Prostate gland (tissue), 2 donors: Measurements from ENCODE around the gene ANKRD11. TPM values are rescaled to one million over a fixed set of nuclear protein-coding genes. Genes with fewer than 3 reads are reported as not detected.

Experiments
- DNase-seq: peaks from one replicate; pipeline ENCODE4 v3.0.0-alpha.2; 2019; ENCODE audit warnings: low spot score
- H3K27ac ChIP-seq, 2 donors: fragments of 200-600 bp; sonication (generic); 2 replicates each; pipeline ENCODE4 v1.5.1; 2017 to 2019
- H3K27me3 ChIP-seq: fragments of 200-600 bp; sonication (generic); replicated peaks from 2 replicates; pipeline ENCODE4 v1.5.1; 2019; ENCODE audit not compliant: insufficient read depth
- H3K36me3 ChIP-seq, 2 donors: fragments of 200-600 bp; sonication (generic); 1 replicate in 1 of 2; 2 replicates in 1 of 2; pipeline versions ENCODE4 v1.5.1 to v1.8.1; 2017 to 2019
- H3K4me1 ChIP-seq: fragments of 200-600 bp; sonication (generic); replicated peaks from 2 replicates; pipeline ENCODE4 v1.5.1; 2019
- H3K4me3 ChIP-seq, 2 donors: fragments of 200-600 bp; sonication (generic); 2 replicates each; pipeline ENCODE4 v1.5.1; 2017 to 2019
- H3K9me3 ChIP-seq: fragments of 200-600 bp; sonication (generic); 2 replicates; pipeline ENCODE4 v1.5.1; 2017
- CTCF ChIP-seq, 4 experiments: fragments of 200-600 bp in 2 of 4; fragments of 450-650 bp in 2 of 4; sonication (generic) in 2 of 4; IDR thresholded peaks; 1 replicate in 3 of 4; 2 replicates in 1 of 4; pipeline ENCODE4 v1.5.1; 2016 to 2019; ENCODE audit warnings: antibody characterized with exemption in 4 of 4, mild to moderate bottlenecking in 2 of 4, moderate library complexity in 2 of 4
- POLR2A ChIP-seq: fragments of 450-650 bp; IDR thresholded peaks from one replicate; pipeline ENCODE4 v1.6.1; 2016; ENCODE audit warnings: antibody characterized with exemption, mild to moderate bottlenecking
- POLR2AphosphoS5 ChIP-seq: sonication (generic); formaldehyde crosslinking; IDR thresholded peaks from one replicate; pipeline ENCODE4 v1.6.1; 2017; ENCODE audit warnings: antibody characterized with exemption
- WGBS: methylation state at CpG from one replicate; pipeline ENCODE4 v1.1.5; 2018; 5-methylcytosine and 5-hydroxymethylcytosine counted together
- intact Hi-C: fragments of 100-400 bp; cut with DNase I; formaldehyde crosslinking; loops from one replicate; pipeline ENCODE4 v1.14.2; 2022
- total RNA-seq, 2 donors: library from RNA; depleted of rRNA; stranded (reverse); fragments of >200 nt; gene quantifications; one replicate each; pipeline ENCODE4 v1.1.0, GENCODE V29; 2016

Gene ANKRD11
- total RNA-seq, 2 donors from 2014 or later: 66.2 to 143 TPM

- Histone ChIP-seq H3K27me3 (no peaks in the 10 kb centered on the region), H3K9me3 (no peaks in the 10 kb centered on the region), H3K4me3 (no peak overlapping the region), H3K27ac (no peak overlapping the region), H3K4me1 (peaks cover 1% of the 10 kb centered on the region), H3K36me3 (no peaks in the 10 kb centered on the region)
- intact Hi-C loops: no loop called here
- no peak for TF ChIP-seq POLR2AphosphoS5
- no peak for TF ChIP-seq POLR2A
- no peak for TF ChIP-seq CTCF (IDR thresholded peaks at IDR 0.05)
- DNase-seq: no peak
- WGBS: 85% methylated on average over 21 of the region's 24 CpGs
Observed at GRCh38 chr16:89295071-89295900, 195.1 kb downstream of the ANKRD11 start.

DNA sequence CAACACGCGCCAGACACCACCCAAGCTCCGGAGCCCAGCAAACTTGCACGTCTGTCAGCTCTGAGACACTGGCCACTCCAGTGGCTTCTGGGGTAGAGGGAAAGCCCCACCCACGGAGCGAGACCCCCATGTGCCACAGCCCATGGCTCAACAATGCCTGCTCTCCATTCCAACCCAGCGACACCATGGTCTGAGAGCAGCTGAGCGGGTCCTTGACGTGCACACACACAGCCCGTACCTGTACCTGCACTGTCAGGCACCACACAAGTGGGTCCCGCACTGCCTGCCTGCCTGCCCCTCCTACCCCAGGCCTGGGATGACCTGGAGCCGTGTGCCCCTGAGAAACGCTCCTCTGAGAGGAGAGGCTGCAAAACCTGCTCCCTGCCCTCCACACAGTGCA, 195.9 kb downstream of the ANKRD11 start:
- Histone ChIP-seq H3K36me3 (no peaks in the 10 kb centered on the region), H3K9me3 (no peaks in the 10 kb centered on the region), H3K4me1 (no peaks in the 10 kb centered on the region), H3K27me3 (no peaks in the 10 kb centered on the region), H3K27ac (no peak overlapping the region), H3K4me3 (no peak overlapping the region)
- TF ChIP-seq POLR2AphosphoS5 (no peak), CTCF (IDR thresholded peaks at IDR 0.05) (no peak), POLR2A (no peak)
- intact Hi-C loops: no loop called here
- no peak for DNase-seq
- WGBS: 71% methylated on average over 13 of the region's 13 CpGs

DNA sequence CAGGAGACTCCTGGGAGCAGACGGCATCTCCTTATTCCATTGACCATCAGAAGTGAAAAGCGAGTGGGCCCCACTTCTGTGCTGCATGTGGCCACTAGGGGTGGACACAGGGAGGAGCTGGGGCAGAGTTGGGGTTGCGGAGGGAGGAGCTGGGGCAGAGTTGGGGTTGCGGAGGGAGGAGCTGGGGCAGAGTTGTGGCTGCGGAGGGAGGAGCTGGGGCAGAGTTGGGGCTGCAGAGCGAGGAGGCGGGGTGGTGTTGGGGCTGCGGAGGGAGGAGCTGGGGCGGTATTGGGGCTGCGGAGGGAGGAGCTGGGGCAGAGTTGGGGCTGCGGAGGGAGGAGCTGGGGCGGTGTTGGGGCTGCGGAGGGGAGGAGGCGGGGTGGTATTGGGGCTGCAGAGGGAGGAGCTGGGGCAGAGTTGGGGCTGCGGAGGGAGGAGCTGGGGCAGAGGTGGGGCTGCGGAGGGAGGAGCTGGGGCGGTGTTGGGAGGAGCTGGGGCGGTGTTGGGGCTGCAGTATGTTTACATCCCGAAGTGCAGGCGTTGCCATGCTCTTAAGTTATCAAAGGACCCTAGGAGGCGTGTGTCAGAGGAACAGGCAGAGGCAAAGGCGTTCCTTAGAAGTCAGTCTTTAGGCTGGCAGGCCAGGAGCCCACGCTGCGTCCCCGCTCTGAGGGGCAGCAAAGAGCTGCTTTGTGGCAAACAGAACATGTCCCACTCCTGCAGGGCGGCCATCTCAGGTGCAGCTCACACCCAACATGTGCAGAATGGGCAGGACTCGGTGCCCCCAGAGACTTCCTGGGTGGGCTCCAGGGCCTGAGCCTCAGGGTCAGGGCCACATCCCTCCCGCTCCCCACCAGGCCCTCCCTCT, 196.9 kb downstream of the ANKRD11 start:
- intact Hi-C loops: no loop called here
- Histone ChIP-seq H3K27me3 (no peaks in the 10 kb centered on the region), H3K9me3 (no peaks in the 10 kb centered on the region), H3K4me1 (no peaks in the 10 kb centered on the region), H3K27ac (no peak overlapping the region), H3K36me3 (peaks cover 0 to 2% of the 10 kb centered on the region in 2 donors), H3K4me3 (no peak overlapping the region)
- DNase-seq: no peak
- TF ChIP-seq POLR2A: no peak
- TF ChIP-seq CTCF (IDR thresholded peaks at IDR 0.05): no peak
- no peak for TF ChIP-seq POLR2AphosphoS5
- WGBS: 80% methylated on average over 28 of the region's 28 CpGs

- Histone ChIP-seq H3K27ac (no peak overlapping the region), H3K27me3 (no peaks in the 10 kb centered on the region), H3K36me3 (peaks cover 2 to 9% of the 10 kb centered on the region in 2 donors), H3K9me3 (no peaks in the 10 kb centered on the region), H3K4me1 (no peaks in the 10 kb centered on the region), H3K4me3 (no peak overlapping the region)
- 78% methylated on average over 22 of the region's 22 CpGs for WGBS
- TF ChIP-seq POLR2A (no peak), CTCF (IDR thresholded peaks at IDR 0.05) (no peak), POLR2AphosphoS5 (no peak)
- intact Hi-C loops: no loop called here
- no peak for DNase-seq
Observed at GRCh38 chr16:89292443-89293078, 197.8 kb downstream of the ANKRD11 start.
